Stomach smooth muscle (tissue), 2 donors: ENCODE results near the gene CPAMD8.

ENCODE experiments used
- H3K27ac ChIP-seq: one replicate; pipeline ENCODE4 v1.7.0; 2013; ENCODE audit warnings: mild to moderate bottlenecking, low read length, inconsistent platforms
- H3K27me3 ChIP-seq, 2 donors: one replicate each; pipeline ENCODE4 v1.7.0; 2013; ENCODE audit warnings: low read length in 2 of 2; ENCODE audit not compliant: insufficient read depth in 2 of 2, control insufficient read depth in 1 of 2
- H3K36me3 ChIP-seq, 2 donors: one replicate each; pipeline ENCODE4 v1.7.0; 2013; ENCODE audit warnings: low read length in 2 of 2; ENCODE audit not compliant: control insufficient read depth in 2 of 2, insufficient read depth in 2 of 2
- H3K4me1 ChIP-seq: one replicate; pipeline ENCODE4 v1.7.0; 2013; ENCODE audit warnings: low read length; ENCODE audit not compliant: control insufficient read depth, insufficient read depth
- H3K4me3 ChIP-seq, 2 donors: one replicate each; pipeline ENCODE4 v1.7.0; 2013; ENCODE audit warnings: low read length in 2 of 2
- H3K9ac ChIP-seq, 2 donors: one replicate each; pipeline ENCODE4 v1.7.0; 2013; ENCODE audit warnings: low read length in 2 of 2, mild to moderate bottlenecking in 1 of 2
- H3K9me3 ChIP-seq, 2 donors: one replicate each; pipeline ENCODE4 v1.7.0; 2013; ENCODE audit warnings: low read length in 2 of 2; ENCODE audit not compliant: control insufficient read depth in 2 of 2
- donor health status: healthy.
- donor health status: Pancreatic carcinoma.

The CPAMD8 gene

GRCh38 chr19:17026706-17027534 lies at the start of gene CPAMD8:
CPAMD8 (minus strand) TSS chr19:17026810; CDS start chr19:17026642, 168 bp downstream.
- H3K27ac ChIP-seq: no peak within 1 kb of the TSS
- H3K9ac ChIP-seq: no peak within 1 kb of the TSS
- H3K9me3 ChIP-seq: peaks cover 9 to 15% of the 10 kb centered on the region in 2 donors
- H3K4me1 ChIP-seq: no peaks in the 10 kb centered on the region
- H3K36me3 ChIP-seq: no peaks in the 10 kb centered on the region
- peak within 1 kb of the TSS in 1 of 2 donors; percentile 8 for H3K4me3 ChIP-seq
- peaks cover 30 to 31% of the 10 kb centered on the region in 2 donors for H3K27me3 ChIP-seq

DNA sequence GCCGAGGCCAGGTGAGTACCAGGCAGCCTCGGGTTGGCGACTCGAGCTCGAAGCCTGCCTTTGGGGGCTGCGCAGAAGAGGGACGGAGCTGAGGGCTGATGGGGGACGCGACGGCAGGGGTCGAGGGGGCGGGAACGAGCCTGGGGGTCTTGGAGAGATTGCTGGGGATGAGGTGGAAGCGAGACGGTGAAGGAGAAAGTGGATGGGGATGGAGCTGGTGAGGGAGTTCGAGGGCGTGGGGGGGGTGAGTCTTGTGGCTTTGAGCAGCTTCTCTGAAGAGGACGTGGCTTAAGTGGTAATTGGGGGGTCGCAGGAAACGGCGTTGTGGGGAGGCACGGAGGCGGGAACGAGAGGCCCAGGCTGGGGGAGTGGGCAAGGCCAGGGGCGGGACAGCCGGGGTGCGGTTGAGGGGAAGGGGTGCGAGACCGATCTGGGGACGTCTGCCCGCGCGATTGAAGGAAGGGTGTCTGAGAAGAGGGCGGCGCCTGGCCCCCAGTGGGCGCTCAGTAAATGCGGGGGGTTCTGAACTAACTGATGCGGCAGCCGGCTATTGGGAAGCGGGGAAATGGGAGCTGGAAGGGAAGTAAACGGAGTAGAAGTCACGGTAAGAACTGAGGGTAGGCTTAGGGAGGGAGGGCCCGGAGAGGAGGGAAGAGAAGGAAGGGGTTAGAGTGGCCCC lies 49.4 kb upstream of the CPAMD8 start:
- no peaks in the 10 kb centered on the region for H3K9me3 ChIP-seq
- H3K27me3 ChIP-seq: no peaks in the 10 kb centered on the region
- peaks cover 0 to 2% of the 10 kb centered on the region in 2 donors for H3K36me3 ChIP-seq
- peaks cover 51% of the 10 kb centered on the region for H3K4me1 ChIP-seq
- peak overlapping the region; percentile 70 for H3K27ac ChIP-seq
- H3K4me3 ChIP-seq: peak overlapping the region; percentile 82 to 93
- H3K9ac ChIP-seq: peak overlapping the region; percentile 73 to 80

DNA sequence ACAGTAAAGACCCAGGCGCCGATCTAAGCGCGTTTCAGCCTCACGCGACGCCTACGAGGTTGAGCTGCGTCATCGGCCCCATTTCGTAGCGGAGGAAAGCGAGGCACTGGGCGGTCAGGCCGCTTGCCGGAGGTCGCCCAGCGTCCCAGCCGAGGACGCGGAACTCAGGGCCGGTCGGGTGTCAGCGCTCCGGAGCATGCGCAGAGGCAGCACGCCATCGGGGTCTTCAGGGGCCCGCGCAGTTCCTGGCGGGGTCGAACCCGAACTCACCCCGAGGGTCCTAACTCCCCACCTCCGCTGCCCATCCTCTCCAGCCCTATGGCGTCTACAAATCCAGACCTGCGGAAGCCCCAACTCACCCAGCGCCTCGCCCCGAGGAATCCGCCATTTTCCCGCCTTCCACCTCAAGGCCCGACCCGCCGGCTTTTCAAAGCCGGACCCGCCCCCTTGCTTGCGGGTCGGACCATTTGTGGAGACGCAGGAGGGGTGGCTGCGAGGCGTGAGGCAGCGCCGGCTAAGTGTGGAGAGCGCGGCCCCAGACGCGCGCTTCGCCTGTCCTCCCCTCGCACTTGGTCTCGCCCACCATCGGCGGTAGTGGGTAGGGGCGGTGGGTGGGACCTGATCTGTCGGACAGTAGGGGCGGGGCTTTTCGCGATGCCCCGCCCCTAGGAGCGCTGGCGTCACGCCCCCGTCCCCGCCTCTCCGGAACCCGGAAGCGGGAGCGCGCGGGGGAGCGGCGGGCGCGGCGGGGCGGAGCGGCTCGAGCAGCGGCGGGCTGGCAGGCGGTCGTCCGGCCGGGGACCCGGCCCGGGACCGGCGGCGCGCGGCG lies 48.6 kb upstream of the CPAMD8 start, which contains the start of the genes HAUS8 and MYO9B:
Gene HAUS8, minus strand, starts transcription at position 418 of the 829 bp plus-strand sequence. Its CDS starts 30 bp downstream, at position 388.
Gene MYO9B, plus strand, starts transcription at position 743 of the 829 bp plus-strand sequence. CDS start 25,941 bp downstream, outside the sequence.
- Histone ChIP-seq H3K27me3 (no peaks in the 10 kb centered on the region), H3K9me3 (no peaks in the 10 kb centered on the region), H3K36me3 (peaks cover 0 to 2% of the 10 kb centered on the region in 2 donors), H3K4me3 (peak within 1 kb of the TSS; percentile 82 to 93), H3K9ac (peak within 1 kb of the TSS; percentile 80 to 81), H3K27ac (peak within 1 kb of the TSS; percentile 70), H3K4me1 (peaks cover 44% of the 10 kb centered on the region)

- Histone ChIP-seq H3K36me3 (peaks cover 0 to 2% of the 10 kb centered on the region in 2 donors), H3K27me3 (no peaks in the 10 kb centered on the region), H3K9me3 (no peaks in the 10 kb centered on the region), H3K4me3 (peak overlapping the region; percentile 73 to 93), H3K27ac (peak overlapping the region; percentile 66), H3K9ac (peak overlapping the region; percentile 40 to 81), H3K4me1 (peaks cover 40% of the 10 kb centered on the region)
Observed at GRCh38 chr19:17074634-17075034, 48.0 kb upstream of the CPAMD8 start.

DNA sequence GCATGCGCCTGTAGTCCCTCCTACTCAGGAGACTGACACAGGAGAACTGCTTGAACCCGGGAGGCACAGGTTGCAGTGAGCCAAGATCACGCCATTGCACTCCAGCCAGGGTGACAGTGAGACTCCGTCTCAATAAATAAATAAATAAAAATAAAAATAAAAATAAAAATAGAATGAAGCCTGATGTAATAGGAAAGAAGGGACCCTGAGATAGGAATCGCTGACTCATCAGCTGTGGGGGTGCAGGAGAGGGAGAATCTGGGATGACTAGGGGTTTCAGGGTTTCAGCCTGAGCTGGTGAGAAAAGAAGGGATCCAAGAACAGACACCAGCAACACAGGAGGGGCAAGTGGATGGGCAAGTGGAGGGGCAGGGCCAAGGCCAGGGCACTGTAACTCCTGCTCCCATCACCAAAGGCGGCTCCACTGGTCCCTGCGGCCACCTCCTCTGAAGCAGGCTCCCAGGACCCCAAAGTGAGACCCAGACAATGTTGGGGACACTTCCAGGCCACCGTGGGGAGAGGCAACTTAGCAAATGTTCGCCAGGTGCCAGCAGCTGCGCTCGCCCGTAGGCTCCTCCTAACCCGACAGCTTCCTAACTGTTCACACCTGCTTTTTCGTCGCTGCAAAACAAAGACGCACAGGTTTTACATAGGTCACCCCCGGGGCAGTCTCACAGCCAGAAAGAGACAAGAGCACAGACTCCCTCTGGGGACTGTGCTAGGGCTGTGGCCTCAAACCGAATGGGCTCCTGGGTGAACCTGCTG lies 47.4 kb upstream of the CPAMD8 start:
- H3K9me3 ChIP-seq: no peaks in the 10 kb centered on the region
- H3K4me3 ChIP-seq: peak overlapping the region; percentile 73 to 93
- H3K27me3 ChIP-seq: no peaks in the 10 kb centered on the region
- peak overlapping the region; percentile 66 for H3K27ac ChIP-seq
- peaks cover 34% of the 10 kb centered on the region for H3K4me1 ChIP-seq
- H3K9ac ChIP-seq: peak overlapping the region; percentile 40 to 81
- H3K36me3 ChIP-seq: peaks cover 0 to 3% of the 10 kb centered on the region in 2 donors

DNA sequence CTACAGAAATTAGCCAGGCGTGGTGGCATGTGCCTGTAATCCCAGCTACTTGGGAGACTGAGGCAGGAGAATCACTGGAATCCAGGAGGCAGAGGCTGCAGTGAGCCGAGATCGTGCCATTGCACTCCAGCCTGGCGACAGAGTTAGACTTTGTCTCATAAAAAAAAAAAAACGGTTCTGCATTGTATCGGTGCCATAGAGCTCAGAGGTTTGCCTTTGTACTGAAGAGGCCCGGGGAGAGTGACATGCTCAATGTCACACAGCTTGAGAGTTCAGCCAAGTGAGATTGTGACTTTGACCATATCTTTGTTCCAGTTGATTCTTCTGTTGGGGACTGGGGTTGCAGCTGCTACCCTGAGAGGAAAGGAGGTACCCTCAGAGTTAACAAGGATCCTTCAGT lies 44.3 kb upstream of the CPAMD8 start:
- Histone ChIP-seq H3K27ac (no peak overlapping the region), H3K4me3 (no peak overlapping the region), H3K27me3 (no peaks in the 10 kb centered on the region), H3K9ac (no peak overlapping the region), H3K36me3 (peaks cover 0 to 8% of the 10 kb centered on the region in 2 donors), H3K9me3 (no peaks in the 10 kb centered on the region), H3K4me1 (peaks cover 12% of the 10 kb centered on the region)

DNA sequence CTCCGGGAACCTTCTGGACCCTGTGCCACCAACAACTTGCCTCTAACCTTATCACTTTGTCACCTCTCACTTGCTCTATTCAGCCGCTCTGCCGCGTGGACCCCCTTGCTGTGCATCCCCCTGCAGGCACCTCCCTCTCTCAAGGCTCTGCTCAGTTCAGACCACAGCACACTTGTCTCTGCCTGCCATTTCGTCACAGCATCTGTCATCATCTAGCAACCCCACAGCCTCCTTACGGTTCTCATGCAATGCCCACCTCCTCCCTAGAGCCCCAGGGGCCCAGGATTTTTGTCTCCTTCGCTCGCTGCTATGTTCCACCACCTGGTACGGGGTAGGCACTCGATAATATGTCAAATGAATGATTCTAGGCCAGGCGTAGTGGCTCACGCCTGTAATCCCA lies 43.8 kb upstream of the CPAMD8 start:
- Histone ChIP-seq H3K27me3 (no peaks in the 10 kb centered on the region), H3K4me1 (peaks cover 12% of the 10 kb centered on the region), H3K27ac (no peak overlapping the region), H3K4me3 (no peak overlapping the region), H3K9ac (no peak overlapping the region), H3K9me3 (no peaks in the 10 kb centered on the region), H3K36me3 (peaks cover 0 to 8% of the 10 kb centered on the region in 2 donors)

DNA sequence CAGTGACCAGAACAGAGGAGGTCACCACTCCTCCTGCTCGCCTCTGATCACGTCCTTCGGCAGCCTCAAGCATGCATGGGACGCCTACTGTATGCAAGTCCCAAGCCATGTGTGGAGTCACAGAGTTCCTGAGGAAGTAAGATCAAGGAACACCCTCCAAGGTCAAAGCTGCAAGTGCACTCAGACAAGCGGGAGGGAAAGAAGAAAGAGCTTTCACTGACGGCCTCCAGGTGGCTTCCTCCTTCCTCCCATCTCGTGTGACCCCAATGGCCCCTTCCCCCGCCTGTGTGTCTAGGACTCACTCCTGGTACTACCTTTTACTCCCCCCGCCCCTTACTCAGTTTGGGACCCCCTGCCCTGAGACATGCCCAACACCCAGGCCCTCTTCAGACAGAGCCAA lies 42.6 kb upstream of the CPAMD8 start:
- Histone ChIP-seq H3K36me3 (peaks cover 0 to 8% of the 10 kb centered on the region in 2 donors), H3K27me3 (no peaks in the 10 kb centered on the region), H3K9ac (no peak overlapping the region), H3K27ac (no peak overlapping the region), H3K4me3 (no peak overlapping the region), H3K4me1 (peaks cover 2% of the 10 kb centered on the region), H3K9me3 (peaks cover 0 to 4% of the 10 kb centered on the region in 2 donors)

- Histone ChIP-seq H3K4me1 (no peaks in the 10 kb centered on the region), H3K9me3 (peaks cover 7 to 9% of the 10 kb centered on the region in 2 donors), H3K27ac (no peak overlapping the region), H3K27me3 (no peaks in the 10 kb centered on the region), H3K9ac (no peak overlapping the region), H3K4me3 (no peak overlapping the region), H3K36me3 (peaks cover 9 to 14% of the 10 kb centered on the region in 2 donors)
Observed at GRCh38 chr19:17063428-17063827, 36.8 kb upstream of the CPAMD8 start.
